ENCODE data around the gene LUC7L3.
"Not testable (repeated sequence)": the region's sequence is repeated elsewhere in the genome, so short reads cannot be mapped to it uniquely, and the experiment has no call there.

Gene LUC7L3

DNA sequence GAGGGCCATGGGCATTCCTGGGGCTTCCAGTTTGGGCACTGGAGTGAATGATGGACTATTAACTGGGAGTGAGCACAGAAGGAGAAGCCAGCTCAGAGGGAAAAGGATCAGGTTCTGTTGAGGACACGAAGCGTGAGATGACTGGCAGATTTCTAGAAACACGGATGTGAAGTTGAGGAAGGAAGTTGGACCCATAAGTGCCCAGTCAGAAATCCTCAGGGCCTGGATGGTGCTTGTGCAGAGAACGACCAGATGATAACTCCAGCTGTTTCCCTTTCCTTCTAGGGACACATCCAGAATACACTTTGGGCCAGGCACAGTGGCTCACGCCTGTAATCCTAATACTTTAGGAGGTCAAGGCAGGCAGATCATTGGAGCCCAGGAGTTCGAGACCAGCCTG lies 71.2 kb downstream of the LUC7L3 start:
- no peak for DNase-seq

DNA sequence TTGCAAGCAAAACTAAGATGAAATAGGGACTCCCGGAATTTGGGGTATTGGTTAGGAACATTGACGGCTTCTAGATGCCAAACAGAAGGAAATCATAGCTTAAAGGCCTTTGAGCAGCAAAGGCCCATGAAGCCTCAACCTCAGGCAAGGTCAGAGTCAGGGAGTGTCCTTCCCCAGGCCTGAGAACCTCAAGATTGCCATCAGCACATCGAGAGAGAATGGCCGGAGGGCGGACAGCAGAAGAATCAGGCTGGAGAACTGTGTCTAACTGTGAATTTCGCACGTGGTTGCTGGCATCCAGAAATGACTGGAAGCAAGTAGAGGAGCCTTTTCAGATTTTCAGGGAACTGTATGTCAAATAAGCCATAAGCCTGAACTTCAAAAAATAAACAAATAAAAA lies 72.7 kb downstream of the LUC7L3 start:
- no peak for DNase-seq

DNA sequence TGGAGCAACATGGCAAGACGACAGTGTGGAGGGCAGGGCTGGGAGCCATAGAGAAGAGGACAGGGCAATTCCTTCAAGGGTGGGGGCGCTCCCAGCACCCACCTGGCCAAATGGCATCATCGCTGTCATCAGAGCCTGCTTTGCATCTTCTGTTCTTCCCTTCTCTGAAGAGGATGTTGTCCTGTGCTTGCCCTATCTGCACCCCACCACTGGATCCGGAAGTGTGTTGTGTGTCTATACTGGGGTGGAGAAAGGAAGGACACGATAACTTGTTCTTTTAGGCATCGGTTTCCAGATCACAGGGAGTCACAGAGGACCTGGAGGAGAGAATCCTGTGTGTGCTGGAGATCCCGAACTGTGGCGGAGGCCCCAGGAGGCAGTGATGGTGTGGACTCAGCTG lies 73.6 kb downstream of the LUC7L3 start:
- no peak for DNase-seq

DNA sequence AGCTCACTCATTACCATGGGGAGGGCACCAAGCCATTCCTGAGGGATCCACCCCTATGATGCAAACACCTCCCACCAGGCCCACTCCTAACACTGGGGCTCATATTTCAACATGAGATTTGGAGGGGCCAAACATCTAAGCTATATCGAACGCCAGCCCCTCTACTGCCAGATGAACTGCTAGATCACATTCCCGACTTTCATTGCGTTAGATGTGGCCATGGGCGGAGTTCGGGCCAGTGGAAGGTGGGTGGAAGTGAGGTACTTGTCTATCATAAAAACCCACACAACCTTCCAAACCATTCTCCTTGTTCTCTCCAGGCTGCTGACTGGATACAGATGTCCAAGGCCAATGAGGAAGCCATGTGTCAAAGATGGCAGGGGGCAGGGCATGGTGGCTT lies 75.0 kb downstream of the LUC7L3 start:
- DNase-seq, result no peak

DNA sequence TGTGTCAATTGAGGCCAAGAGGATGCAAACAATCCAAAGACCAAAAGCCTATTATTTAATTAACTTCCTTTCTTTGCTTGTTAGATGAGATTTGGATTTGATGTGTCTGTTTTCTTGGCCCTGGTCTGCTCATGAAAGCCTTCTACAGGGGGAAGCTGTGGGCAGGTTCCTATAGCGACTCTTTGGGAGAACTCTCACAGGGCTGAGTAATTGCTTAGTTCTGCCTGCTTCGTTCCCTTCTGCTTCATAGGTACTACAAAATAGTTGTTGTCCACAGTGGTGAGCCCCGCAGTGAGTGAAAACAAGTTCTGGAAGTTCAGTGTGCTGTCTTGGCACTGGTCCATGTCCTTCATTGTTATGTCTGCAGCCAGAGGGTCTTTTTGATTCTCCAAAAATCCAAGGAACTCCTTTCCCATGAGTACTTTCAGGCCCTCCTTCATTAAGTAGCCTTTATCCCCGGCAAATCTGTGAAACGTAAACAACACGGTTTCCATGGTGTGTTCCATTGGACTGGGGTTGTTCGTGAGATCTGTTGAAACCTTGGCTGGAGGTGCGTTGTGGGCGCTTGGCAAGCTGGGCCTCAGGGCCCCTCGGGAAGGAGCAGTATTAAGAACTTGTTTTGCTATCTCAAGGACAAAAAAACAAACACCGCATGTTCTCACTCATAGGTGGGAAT lies 77.9 kb downstream of the LUC7L3 start:
- no peak for DNase-seq

DNA sequence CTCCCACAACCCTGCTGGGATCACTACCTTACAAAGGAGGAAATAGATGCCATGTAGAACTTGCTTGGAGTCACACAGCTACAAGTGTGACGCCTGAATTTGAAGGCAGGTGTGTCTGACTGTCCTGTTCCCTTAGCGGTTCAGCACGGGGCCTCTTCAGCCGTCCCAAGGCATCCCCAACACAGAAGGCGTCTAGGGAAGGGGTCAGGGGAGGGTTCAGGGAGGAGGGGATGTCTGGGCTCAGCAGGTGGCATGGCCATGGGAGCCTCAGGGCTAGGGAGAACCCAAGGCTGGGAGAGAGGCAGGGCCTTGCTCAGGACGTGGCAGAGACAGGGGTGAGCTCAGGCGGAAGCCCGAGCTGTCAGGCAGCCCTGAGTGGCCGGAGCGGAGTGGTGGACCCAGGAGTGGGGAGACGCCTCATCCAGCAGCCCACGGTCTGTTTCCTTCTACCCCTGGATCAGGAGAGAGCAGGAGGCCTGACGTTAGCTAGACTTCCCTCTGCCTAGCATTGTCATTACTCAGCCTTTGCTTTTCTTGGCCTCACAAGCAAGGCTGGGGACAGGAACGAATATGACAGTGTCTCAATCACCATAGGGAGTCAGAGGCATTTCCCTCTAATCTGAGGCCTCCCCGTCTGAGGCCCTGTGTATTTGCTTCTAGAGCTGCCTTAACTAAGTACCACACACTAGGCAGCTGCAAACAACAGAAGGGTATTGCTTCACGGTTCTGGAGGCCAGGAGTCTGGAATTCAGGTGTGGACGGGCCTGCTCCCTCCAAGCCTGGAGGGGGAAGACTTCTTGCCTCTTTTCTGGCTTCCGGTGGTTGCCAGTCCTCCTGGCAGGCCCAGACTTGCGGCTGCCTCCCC lies 79.3 kb downstream of the LUC7L3 start:
- no peak for DNase-seq

DNA sequence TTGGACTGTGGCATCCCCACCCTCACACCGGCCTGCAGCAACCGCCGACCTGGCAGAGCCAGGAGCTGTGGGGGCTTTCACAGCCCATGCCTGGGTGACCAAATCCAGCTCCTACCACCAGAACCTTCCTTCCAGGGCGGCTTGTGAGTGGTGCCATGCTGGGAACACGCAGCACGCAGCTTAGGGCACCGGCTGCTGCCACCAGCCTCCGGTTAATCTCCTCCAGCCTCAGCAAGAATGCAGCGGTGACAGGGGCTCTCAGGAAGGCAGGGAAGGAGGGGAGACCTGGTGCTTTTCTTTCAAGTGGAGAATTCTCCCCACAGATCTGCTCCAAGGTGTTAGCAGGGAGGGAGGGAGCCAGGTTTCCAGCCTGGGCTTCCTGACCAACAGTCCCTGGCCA lies 80.2 kb downstream of the LUC7L3 start:
- DNase-seq, result no peak

DNA sequence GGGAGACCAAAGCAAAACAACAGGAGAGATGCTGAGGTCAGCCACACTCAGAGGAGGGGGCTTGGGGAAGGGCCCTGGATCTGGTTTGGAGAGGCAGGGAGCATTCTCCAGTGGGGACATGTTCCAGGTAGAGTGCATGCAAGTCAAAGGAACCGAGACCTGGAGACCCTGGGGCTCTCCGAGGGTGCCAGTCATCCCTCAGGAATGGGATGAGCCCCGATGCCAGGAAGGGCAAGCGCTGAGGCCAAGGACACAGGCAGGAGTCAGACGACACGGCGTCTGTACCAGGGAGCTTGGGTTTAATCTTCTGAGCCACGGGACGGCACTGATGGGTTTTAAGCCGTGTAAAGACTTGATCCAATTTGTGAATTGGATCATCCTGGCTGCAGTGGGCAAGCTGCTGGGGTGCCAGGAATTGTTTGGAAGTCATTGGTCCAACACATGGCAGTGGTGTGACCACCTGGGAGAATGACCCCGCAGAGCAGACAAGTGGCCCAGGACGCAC lies 80.8 kb downstream of the LUC7L3 start:
- DNase-seq, result no peak

DNA sequence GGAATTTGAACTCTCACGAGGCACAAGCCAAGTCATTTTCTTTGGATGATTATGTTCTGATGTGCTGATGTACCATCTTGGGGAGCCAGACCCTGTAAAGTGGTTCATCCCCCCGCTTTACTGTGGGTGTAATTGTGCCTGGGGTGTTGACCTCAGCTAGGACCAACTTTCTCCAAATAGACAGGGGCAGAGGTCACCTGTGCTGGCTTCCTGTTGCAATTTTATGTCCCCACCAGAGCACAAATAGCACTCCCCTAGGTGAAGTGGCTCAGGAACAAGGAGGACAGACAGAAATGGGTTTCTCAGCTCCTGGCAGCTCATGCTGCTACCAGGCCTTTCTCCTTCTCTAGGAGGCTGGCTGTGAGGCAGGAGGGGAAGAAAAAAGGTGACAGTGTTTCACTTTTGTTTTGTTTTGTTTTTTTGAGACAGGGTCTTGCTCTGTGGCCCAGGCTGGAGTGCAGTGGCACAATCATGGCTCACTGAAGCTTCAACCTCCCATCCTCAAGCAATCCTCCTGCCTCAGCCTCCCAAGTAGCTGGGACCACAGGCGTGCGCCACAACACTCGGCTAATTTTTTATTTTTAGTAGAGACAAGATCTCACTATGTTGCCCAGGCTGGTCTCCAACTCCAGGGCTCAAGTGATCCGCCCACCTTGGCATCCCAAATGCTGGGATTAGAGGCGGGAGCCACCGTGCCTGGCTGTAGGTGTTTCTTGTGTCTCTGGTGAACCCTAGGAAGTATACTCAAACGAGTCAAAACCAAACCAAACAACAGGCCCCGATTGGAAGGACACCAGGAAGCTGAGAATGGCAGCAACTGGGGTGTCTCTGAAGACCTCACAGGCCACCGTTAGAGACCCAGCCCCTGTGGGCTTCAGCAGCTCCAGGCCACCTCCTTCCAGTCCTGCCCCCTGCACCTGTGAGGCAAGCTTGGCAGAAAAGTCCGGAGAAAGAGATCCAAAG lies 83.5 kb downstream of the LUC7L3 start:
- no peak for DNase-seq

DNA sequence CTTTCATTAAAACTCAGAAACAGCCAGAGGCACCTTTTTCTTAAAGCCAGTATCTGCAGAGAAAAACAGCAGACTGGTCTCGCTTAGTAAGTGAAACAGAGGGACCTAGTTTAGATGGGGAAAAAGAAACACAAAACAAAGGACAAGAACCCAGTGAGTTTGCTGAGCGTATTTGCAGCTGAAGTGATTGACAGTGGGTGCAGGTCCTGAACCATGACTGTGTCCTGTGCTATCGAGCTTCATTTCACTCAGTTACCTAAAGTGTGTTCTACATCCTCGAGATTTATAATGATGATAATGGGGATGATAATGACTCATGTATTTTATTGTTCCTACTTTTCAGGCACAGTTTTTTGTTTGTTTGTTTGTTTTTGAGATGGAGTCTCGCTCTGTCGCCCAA lies 84.3 kb downstream of the LUC7L3 start:
- DNase-seq, result no peak

DNA sequence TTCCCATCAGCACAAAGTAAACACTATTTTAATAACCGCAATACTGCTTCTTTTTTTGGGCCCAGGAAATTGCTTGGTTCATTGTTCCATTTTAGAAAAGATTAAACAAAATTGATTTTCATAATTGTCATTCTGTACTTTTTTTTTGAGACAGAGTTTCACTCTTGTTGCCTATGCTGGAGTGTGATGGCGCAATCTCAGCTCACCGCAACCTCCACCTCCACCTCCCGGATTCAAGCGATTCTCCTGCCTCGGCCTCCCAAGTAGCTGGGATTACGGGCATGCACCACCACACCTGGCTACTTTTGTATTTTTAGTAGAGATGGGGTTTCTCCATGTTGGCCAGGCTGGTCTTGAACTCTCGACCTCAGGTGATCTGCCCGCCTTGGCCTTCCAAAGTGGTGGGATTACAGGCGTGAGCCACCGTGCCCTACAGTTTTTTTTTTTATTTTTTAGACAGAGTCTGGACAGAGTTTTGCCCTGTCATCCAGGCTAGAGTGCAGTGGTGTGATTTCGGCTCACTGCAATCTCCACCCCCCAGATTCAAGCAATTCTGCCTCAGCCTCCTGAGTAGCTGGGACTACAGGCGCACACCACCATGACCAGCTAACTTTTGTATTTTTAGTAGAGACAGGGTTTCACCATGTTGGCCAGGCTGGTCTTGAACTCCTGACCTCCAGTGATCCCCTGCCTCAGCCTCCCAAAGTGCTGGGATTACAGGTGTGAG lies 85.5 kb downstream of the LUC7L3 start:
- DNase-seq, result not testable (repeated sequence)

DNA sequence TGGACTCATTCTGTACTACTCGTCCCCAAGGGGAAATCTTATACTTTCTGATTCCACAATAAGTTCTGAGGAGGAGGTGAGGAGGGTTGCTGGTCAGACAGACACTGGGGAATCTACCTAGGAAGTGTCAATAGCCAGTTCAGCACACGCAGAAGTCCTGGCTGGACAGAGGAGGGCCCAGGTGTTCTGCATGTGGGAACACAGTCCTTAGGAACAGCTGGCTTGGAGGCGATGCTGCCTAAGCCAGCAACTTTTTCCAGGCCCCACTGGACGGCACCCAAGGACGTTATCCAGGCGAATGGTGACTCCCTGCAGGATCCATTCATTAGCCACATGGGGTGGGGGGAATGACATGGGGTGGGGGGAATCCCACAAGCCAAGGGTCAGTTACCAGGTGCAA lies 86.1 kb downstream of the LUC7L3 start:
- DNase-seq, result no peak
